HG03095 (cell line): ENCODE data around the gene SYCP2.
"Not testable (repeated sequence)": the region's sequence is repeated elsewhere in the genome, so short reads cannot be mapped to it uniquely, and the experiment has no call there.

ENCODE experiments used
- ATAC-seq: cut with Tn5 transposase; IDR thresholded peaks from one replicate; pipeline ENCODE4 v1.9.1; 2021; ENCODE audit warnings: moderate library complexity; ENCODE audit not compliant: unreplicated experiment

Gene SYCP2, protein sequence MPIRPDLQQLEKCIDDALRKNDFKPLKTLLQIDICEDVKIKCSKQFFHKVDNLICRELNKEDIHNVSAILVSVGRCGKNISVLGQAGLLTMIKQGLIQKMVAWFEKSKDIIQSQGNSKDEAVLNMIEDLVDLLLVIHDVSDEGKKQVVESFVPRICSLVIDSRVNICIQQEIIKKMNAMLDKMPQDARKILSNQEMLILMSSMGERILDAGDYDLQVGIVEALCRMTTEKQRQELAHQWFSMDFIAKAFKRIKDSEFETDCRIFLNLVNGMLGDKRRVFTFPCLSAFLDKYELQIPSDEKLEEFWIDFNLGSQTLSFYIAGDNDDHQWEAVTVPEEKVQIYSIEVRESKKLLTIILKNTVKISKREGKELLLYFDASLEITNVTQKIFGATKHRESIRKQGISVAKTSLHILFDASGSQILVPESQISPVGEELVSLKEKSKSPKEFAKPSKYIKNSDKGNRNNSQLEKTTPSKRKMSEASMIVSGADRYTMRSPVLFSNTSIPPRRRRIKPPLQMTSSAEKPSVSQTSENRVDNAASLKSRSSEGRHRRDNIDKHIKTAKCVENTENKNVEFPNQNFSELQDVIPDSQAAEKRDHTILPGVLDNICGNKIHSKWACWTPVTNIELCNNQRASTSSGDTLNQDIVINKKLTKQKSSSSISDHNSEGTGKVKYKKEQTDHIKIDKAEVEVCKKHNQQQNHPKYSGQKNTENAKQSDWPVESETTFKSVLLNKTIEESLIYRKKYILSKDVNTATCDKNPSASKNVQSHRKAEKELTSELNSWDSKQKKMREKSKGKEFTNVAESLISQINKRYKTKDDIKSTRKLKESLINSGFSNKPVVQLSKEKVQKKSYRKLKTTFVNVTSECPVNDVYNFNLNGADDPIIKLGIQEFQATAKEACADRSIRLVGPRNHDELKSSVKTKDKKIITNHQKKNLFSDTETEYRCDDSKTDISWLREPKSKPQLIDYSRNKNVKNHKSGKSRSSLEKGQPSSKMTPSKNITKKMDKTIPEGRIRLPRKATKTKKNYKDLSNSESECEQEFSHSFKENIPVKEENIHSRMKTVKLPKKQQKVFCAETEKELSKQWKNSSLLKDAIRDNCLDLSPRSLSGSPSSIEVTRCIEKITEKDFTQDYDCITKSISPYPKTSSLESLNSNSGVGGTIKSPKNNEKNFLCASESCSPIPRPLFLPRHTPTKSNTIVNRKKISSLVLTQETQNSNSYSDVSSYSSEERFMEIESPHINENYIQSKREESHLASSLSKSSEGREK (N-terminal part only)

DNA sequence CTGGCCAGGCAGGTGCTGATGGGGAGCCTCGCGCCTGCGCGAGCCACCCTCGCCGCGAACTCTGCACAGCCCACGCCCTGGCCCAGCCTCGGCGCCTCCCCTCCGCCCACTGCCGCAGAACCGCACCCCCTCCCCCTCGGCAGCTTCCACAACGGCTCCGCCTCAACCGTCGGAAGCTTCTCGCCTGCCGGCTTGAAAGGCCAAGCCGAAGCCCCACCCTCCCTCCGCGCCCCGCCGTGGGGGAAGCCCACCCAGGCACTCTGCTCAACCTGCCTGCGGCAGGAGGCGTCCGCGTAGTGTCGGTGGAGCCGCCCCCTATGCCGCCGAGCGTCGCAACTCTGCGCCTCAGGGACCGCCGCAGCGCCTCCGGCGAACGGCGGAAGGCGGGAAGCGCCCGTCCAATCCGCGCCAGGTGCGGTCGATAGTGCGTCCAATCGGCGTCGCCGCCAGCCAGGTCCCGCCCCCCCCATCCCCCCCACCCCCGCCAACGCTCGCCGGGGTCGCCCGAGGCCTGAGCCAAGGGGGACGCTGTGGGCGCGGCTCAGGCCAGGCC lies at the start of gene SYCP2:
SYCP2 (minus strand) TSS at position 342 of the 553 bp plus-strand sequence. CDS start 11,224 bp downstream, outside the sequence.
- no peak for ATAC-seq

DNA sequence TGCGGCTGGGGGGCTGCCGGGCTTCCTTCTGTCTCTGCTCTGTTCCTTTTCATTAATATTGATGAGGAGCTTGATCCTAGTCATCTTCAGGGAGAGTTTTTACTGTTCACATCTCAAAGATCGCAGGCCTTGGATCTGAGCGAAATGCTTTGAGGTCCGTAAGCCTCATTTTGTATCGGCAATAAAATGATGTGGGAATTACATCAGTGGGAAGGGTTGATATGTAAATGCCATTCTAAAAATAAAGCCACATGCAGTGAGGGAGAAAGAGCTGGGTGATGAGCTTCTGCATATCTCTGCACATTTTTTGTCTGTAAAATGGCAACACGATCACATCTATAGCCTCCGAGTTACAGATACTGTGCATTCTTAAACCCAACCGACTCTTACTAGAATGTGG lies 49.6 kb upstream of the SYCP2 start:
- ATAC-seq, result no peak

DNA sequence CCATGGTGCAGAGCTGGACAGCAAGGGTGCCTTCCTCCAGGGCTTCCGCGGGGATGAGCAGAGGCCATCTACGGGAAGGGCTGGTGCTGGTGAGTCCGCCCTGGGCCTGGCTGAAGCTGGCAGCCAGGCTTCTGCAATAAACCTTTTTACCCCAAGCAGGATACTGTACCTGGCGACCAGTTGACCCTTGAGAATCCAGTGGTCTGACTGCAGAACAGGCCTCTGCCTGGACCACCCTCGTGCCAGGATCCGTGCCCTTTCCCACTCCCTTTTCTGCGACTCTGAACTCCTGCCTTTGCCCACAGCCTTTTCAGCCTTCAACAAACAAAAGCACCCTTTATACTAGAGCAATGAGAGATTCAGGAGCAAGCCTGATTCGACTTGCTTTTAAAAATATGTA lies 43.6 kb upstream of the SYCP2 start:
- no peak for ATAC-seq

DNA sequence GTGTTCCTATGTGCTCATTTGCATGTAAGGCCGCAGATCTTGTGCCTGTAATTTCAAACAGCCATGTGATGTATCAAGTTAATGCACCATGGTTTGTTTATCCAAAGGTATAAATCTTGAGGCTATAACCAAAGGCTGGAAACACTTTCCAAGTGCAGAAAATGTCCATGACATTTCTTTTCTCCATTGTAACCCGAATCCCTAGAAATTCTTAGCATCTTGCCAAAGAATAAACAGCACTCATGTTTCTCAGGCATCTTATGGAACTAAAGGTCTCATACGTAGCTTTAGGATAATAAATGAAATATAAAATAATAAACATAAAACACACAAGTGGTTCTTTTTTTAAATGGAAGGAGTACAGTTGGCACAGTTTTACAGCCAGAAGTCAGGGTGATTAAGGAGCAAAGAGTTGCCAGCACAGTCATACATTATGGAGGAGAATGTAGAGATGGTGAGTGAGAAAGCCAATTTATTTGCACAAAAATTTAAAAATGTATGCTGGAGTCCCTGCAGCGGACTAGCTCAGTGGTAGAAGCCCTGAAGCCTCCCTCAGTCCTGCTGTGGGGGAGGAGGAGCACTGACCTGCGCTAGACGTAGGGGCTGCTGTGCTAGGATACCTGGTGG lies 42.8 kb upstream of the SYCP2 start:
- ATAC-seq, result no peak

DNA sequence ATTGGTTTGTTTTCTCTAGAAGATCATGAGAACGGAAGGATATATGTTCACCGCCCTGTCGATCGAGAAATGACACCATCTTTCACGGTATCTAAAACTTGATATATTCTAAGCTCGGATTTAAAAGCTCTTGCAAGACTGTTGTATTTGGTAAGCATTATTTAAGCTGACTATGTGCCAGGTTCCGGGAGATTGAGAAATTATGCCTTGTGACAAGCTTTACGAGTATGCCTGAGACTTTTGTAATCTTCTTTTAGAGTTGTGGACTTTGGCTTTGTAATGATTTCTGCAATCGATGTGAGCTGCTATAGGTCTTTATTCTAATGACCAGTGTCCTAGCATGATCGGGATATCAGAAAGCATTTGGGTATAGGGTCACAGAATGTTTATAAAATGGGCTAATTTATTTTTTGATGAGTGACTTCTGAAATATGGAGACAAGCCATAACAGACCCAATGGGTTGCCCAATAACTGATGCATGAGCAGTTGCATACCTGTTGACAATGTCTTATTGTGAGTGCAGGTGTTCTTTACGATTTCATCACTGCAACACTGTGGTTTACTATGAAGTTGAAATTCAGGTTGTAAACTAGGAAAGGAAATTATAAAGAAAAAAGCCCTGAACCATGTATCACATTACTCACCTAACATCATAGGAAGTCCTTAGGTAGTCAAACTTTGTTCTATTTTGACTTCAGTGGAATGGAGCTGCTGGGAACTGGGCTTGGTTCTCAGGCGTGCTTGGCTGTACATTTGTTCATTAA lies 38.8 kb upstream of the SYCP2 start:
- ATAC-seq, result no peak

DNA sequence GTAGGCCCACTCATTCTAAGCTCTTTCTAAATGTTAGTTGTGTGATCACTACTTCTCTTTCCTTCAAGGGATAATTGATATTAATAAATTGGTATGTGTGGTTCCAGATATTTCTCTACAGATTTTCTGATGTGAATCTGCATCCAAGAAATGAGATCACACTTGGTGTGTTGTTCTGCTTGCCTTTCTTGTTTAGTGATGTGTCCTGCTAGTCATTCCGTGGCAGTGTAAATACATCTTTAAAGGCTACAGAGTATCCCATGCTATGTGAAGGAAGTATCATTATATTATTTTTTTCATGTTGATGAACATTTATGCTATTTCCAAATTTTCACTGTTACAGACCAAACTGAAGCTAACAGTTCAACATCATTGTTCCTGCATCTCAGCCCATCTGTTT lies 38.0 kb upstream of the SYCP2 start:
- ATAC-seq, result no peak

DNA sequence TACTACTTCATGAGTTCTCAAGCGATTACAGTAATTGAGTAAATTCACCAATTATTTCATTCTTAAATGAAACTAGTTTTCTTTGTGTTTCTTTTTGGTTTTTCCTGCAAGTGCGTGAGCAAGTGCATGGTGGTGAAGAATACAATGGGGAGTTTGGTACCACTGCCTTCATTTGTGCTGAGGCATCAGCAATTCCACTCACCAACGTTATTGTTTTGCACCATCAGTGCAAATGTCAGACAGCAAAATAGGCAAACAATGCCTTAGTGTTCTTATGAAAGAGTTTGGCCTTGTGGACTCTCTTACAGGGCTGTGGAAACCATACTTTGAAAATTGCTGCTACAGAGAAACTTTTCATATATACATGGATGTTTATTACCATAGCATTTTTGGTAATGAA lies 33.0 kb upstream of the SYCP2 start:
- ATAC-seq, result no peak

DNA sequence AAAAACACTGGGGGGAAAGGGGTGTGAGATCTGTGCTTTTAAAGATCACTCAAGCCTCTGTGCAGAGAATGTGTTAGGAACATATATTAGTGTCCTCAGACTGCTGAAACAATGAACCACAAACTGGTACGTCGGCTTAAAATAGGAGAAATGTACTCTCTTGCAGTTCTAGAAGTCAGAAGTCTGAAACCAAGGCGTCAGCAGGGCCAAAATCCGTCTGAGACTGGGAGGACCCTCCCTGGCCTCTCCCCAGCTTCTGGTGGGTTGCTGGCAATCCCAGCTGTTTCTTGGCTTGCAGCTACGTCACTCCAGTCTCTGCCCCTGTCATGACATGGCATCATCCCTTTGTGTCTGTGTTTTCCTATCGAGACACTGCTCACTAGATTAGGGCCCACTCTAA lies 28.7 kb upstream of the SYCP2 start:
- ATAC-seq, result no peak

DNA sequence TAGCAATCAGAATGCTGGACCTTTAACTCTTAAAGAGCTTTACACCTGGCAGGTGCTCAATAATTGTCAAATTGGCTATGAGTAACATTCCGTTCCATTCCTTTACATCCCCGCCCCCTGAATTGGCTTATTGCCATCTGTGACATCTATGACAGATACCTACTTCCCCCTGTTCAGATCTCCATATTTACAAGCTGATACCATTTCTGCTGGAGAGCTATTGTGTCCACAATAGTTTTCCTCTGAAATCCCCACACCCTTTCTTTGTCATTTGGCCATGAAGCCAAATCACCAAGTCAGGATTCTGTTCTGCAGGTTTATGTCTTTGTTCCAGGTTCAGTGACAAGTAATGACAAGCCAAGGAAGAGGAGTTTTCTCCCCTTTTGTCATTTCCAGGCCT lies 28.0 kb upstream of the SYCP2 start:
- ATAC-seq, result no peak

DNA sequence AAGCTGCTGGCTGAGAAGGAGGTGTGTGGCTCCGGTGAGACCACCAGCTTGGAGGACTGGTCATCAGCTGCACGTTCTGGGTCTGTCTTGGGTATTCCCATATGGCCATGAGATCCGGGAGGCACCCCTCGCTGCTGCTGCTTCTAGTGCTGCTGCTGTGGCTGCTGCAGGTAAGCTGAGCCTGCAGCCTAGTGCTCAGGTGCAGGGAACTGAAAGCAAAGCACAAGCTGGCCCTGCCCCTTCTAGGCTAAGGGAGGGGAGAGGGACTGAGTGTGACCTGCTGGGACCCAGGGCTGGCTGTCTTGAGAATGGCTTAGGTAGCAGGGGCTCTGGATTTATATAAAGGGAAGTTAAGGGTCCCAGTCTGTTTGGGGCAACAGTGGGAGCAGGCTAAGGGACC lies 25.2 kb upstream of the SYCP2 start:
- no peak for ATAC-seq

DNA sequence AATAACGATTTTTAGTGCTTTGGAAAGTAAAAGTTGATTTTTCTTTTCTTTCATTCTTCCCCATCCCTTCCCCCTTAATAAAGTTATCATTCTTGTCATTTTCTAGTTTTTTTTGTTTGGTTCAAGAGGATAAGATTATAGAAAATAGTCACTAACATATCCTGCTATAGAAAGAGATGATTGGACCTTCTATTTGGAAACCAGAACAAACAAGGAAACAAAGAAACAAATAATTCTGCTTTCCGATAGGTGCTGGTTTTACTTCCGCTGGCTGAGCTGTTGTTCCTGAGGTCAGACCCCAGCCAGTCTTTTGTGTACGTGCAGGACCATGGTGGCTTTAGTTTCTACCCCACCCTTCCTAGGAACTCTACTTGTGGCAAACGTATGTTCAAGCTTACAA lies 24.7 kb upstream of the SYCP2 start, which contains the start of gene CDH26:
CDH26 (plus strand) TSS at position 301 of the 400 bp plus-strand sequence. CDS start 304 bp downstream, outside the sequence.
- ATAC-seq, result no peak

DNA sequence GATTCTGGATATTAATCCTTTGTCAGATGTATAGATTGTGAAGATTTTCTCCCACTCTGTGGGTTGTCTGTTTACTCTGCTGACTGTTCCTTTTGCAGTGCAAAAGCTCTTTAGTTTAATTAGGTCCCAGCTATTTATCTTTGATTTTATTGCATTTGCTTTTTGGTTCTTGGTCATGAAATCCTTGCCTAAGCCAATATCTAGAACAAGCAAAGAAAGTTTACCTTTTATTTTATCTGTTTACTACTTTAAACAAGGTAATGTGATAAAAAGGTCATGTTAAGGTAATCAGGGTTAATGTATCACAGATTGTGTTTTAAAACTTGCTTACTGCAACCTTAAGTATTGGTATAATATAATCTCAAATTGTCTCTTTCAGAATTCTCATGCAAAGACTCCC lies 24.1 kb upstream of the SYCP2 start:
- ATAC-seq, result not testable (repeated sequence)

DNA sequence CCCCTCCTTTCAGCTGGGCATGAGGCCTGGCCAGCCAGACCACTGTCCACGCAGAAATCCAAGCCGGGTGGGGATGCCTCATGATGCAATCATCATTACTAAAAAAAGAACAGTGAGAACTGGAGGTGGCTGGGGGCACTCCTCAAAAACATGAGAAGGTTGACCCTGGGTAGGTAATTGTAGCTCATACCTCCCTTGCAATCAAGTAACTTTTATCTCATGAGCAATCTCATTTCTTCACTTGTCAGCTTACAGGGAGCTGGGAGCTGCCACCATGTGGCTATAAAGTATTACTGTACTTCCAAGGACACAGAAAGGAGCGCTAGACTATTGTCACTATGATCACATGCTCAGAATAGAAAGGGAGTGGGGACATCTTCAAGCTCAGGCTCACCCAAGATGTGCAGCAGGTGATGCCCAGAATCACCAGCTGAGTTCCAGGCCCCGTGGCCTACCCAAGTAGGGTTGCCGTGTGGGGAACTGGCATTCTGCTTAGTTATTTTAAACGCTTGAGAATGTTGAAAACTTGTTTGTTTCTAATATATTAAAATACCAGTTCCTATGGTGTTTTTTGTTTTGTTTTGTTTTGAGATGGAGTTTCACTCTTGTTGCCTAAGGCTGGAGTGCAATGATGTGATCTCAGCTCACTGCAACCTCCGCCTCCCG lies 21.8 kb upstream of the SYCP2 start:
- no peak for ATAC-seq

DNA sequence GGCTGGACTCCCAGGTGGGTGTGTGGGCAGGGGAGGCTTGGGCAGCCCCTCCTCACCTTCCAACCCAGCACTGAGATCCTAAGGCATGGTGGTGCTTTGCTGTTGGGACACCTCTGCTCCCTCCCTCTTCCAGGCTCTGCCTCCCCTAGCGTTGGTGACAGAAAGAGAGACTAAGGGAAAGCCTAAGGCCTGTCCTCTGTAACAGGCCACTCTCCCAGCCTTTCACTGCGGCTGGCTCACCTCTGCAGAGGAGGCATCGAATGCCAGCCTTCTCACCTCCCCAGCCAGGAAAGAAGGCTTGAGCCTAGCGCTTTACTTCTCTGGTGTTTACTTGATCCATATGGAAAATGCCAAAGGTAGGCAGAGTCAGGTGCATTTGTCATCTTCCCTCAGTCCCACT lies 21.3 kb upstream of the SYCP2 start:
- no peak for ATAC-seq

DNA sequence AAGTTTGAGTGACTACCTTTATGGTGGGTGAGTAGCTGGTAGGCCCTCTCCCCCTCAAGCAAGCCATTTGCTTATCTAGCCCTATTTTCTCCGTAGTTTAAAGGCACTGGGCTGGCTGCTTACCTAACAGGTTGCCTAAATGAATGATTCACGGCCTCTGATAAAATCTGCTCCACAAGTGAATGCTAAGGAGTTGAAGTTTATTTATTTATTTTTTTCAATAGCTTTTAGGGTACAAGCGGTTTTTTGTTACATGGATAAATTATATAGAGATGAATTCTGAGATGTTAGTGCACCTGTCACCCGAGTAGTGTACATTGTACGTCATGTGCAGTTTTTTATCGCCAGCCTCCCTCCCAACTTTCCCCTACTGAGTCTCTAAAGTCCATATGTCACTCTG lies 16.5 kb upstream of the SYCP2 start:
- ATAC-seq, result no peak

DNA sequence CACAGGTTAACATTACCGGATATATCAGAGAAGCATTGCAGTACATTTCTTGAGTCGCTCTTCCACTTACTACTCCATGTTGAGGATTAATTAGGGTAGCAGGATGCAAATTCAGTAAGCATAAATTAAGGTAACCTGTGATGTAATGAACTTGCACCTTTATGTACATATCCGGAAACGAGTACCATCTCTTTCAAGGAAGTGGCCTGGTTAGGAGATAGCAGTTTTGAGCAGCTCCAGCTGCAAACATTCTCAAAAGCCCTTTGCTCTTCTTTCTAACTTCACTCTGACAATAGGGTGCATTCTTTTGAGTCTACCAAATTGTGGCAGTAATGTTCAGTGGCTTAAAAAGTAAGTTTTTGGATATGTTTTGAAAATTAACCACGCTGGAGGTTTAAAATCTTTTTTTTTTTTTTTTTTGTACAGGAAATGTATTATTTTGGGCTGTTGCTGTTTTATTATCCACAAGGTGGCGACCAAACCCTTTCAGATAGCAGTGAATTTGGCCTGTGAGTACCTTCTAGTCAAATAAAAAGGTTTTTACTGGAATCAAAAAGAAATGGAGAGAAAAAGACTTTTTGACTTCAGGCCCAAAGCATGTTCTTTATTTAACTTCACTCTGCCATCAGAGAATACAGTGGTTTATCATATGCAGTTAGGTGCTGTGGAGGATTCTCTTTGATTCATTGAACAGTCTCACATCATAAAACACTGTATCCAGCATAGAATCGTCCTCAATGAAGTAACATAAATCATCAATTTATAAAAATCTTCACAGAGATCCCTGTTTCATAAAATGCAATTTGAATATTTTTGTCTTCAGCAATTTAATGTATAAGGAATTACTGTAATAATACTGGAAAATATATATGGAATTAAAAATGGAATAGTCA lies 15.6 kb upstream of the SYCP2 start:
- ATAC-seq, result no peak

DNA sequence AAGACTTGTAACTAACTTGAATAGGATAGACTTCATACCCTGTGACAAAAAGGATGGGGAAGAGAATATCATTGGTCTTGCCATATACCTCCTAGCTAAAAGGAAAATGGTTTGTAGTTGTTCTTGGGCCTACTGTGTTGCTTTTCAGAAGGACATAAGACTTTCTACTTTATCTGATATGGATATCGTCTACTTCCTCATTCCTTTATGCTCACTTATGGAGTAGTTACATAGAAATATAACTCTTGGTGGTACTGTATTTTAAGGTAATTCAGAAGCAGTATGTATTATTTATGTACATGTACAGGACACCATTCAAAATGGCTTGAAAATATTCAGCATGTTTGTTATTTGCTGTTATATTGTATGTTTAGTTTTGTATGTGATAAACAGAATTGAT lies 14.8 kb upstream of the SYCP2 start:
- no peak for ATAC-seq

DNA sequence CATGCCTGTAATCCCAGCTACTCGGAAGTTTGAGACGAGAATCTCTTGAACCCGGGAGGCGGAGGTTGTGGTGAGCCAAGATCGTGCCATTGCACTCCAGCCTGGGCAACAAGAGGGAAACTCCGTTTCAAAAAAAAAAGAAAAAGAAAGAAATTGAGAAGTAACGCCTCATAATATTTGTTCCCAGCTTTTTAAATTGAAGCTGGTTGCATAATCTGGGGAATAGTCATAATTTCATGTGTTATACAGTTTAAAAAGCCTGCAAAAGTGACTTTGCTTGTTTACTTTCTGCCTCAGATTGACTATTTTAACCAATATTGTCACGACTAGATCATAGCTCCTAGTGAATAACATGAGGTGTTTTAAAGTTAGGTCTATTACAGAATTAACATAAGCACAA lies 13.9 kb upstream of the SYCP2 start:
- ATAC-seq, result no peak
